Measurements from ENCODE around the gene TBK1. TPM values are rescaled to one million over a fixed set of nuclear protein-coding genes. Genes with fewer than 3 reads are reported as not detected.

The TBK1 gene
- total and polyA plus RNA-seq, 9 of the 15 experiments (the other 6 are each of a cell fraction or from before 2014, with no cell fraction given) = 20.4 to 42.0 (median 27.8) TPM

DNA sequence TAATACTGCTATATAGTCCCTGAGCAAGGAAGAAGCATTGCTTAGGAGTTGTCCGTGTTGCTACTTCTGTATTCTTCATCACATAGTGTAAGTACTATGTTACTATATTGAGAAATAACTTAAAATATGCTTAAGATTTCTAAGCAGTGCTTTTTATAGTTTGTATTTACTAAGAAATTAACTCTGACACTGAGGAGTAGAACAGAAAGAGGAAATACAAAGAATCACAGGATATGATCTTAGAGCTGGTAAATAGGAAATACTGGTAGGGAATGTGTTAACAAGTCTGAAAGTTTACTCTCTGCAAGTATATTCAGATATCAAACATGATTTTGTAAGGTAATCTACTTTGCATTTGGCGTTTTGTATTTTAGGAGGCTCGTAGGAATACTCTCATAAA, 32.2 kb upstream of the TBK1 start:
- ATAC-seq = no peak
- peaks cover 93% of the 10 kb centered on the region for H3K36me3 ChIP-seq (ENCODE audit: control insufficient read depth, insufficient read depth, low read length)
- in situ Hi-C loops (cut with MboI) = no loop called here
- TF ChIP-seq, protein P1, sequence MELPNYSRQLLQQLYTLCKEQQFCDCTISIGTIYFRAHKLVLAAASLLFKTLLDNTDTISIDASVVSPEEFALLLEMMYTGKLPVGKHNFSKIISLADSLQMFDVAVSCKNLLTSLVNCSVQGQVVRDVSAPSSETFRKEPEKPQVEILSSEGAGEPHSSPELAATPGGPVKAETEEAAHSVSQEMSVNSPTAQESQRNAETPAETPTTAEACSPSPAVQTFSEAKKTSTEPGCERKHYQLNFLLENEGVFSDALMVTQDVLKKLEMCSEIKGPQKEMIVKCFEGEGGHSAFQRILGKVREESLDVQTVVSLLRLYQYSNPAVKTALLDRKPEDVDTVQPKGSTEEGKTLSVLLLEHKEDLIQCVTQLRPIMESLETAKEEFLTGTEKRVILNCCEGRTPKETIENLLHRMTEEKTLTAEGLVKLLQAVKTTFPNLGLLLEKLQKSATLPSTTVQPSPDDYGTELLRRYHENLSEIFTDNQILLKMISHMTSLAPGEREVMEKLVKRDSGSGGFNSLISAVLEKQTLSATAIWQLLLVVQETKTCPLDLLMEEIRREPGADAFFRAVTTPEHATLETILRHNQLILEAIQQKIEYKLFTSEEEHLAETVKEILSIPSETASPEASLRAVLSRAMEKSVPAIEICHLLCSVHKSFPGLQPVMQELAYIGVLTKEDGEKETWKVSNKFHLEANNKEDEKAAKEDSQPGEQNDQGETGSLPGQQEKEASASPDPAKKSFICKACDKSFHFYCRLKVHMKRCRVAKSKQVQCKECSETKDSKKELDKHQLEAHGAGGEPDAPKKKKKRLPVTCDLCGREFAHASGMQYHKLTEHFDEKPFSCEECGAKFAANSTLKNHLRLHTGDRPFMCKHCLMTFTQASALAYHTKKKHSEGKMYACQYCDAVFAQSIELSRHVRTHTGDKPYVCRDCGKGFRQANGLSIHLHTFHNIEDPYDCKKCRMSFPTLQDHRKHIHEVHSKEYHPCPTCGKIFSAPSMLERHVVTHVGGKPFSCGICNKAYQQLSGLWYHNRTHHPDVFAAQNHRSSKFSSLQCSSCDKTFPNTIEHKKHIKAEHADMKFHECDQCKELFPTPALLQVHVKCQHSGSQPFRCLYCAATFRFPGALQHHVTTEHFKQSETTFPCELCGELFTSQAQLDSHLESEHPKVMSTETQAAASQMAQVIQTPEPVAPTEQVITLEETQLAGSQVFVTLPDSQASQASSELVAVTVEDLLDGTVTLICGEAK (IDR thresholded peaks at IDR 0.05) = no peak
- TF ChIP-seq, protein P1 (CRISPR knock-in tag; IDR thresholded peaks at IDR 0.05) = no peak
- TF ChIP-seq, protein P2, sequence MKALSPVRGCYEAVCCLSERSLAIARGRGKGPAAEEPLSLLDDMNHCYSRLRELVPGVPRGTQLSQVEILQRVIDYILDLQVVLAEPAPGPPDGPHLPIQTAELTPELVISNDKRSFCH (CRISPR knock-in tag; IDR thresholded peaks at IDR 0.05) = no peak
- TF ChIP-seq, protein P2 (tag; IDR thresholded peaks at IDR 0.05) = no peak
- TF ChIP-seq, protein P3, sequence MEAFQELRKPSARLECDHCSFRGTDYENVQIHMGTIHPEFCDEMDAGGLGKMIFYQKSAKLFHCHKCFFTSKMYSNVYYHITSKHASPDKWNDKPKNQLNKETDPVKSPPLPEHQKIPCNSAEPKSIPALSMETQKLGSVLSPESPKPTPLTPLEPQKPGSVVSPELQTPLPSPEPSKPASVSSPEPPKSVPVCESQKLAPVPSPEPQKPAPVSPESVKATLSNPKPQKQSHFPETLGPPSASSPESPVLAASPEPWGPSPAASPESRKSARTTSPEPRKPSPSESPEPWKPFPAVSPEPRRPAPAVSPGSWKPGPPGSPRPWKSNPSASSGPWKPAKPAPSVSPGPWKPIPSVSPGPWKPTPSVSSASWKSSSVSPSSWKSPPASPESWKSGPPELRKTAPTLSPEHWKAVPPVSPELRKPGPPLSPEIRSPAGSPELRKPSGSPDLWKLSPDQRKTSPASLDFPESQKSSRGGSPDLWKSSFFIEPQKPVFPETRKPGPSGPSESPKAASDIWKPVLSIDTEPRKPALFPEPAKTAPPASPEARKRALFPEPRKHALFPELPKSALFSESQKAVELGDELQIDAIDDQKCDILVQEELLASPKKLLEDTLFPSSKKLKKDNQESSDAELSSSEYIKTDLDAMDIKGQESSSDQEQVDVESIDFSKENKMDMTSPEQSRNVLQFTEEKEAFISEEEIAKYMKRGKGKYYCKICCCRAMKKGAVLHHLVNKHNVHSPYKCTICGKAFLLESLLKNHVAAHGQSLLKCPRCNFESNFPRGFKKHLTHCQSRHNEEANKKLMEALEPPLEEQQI (IDR thresholded peaks at IDR 0.05) = no peak
- TF ChIP-seq GTF2E2 (tag; IDR thresholded peaks at IDR 0.05) (no peak), NELFE (IDR thresholded peaks at IDR 0.05; ENCODE audit: insufficient read depth, insufficient read length) (no peak), POLR2AphosphoS2 (IDR thresholded peaks at IDR 0.05; ENCODE audit: low read length) (no peak), ZNF224 (CRISPR knock-in tag; IDR thresholded peaks at IDR 0.05) (no peak), TOE1 (IDR thresholded peaks at IDR 0.05; ENCODE audit: borderline replicate concordance) (no peak), TOE1 (CRISPR knock-in tag; IDR thresholded peaks at IDR 0.05; ENCODE audit: borderline replicate concordance, low read depth) (no peak), ZNF431 (CRISPR knock-in tag; IDR thresholded peaks at IDR 0.05) (no peak)

More for the DNA sequence above, 32.2 kb upstream of the TBK1 start:
- ChIA-PET CTCF (ENCODE audit: low intra/inter-chr PET ratio) (no interaction called here), POLR2A (interaction anchor here (1.4 kb wide), 1 partner anchor 10 kb away, joined by 4 read pairs; no protein-coding TSS in a partner anchor)
- no peak for FAIRE-seq
- H3K4me3 ChIP-seq = no peak overlapping the region
- no peak overlapping the region for H3K9ac ChIP-seq (ENCODE audit: insufficient read depth in 1 of 2, low read depth in 2 of 2, low read length in 2 of 2)
- no peaks in the 10 kb centered on the region for H3K27me3 ChIP-seq (ENCODE audit: control insufficient read depth in 2 of 2, insufficient read depth in 2 of 2, low read length in 2 of 2)
- no peak overlapping the region for H2AFZ ChIP-seq (ENCODE audit: low read depth, low read length)
- H3K79me2 ChIP-seq (ENCODE audit: control insufficient read depth, insufficient read depth, low read length) = peaks cover 4% of the 10 kb centered on the region; the same call in 1 of the 3 replicates
- DNase-seq (ENCODE audit: extremely low read depth in 1 of 4, low spot score in 3 of 4) = no peak
- no peak overlapping the region for H3K4me2 ChIP-seq (ENCODE audit: insufficient read depth, low read length)
- BruUV-seq (replicated peaks) = no TSS peak
- no peaks in the 10 kb centered on the region for H3K9me3 ChIP-seq (replicated peaks; ENCODE audit: control insufficient read depth, insufficient read depth, low read depth, low read length)
- no peak overlapping the region for H3K27ac ChIP-seq (ENCODE audit: extremely low read depth, low read depth, low read length)
- H4K20me1 ChIP-seq (replicated peaks; ENCODE audit: control insufficient read depth, insufficient read depth, low read length) = no peaks in the 10 kb centered on the region
- H3K9me1 ChIP-seq (ENCODE audit: control insufficient read depth, insufficient read depth, low read length) = no peaks in the 10 kb centered on the region
- H3K4me1 ChIP-seq (replicated peaks in 1 of 2; ENCODE audit: control insufficient read depth in 2 of 2, insufficient read depth in 2 of 2, low read length in 2 of 2) = no peaks in the 10 kb centered on the region
- intact Hi-C loops (cut with micrococcal nuclease) = no loop called here
- WGBS (ENCODE audit: insufficient coverage, low coverage, missing lambda C conversion rate) = 91% methylated on average over 3 of the region's 3 CpGs
